Superior temporal gyrus (tissue), 1 donor: ENCODE measurements around the gene ADGRG6.
A peak's percentile ranks its signal among the peaks of the same experiment; 100 is the strongest.
"Not testable (repeated sequence)": the region's sequence is repeated elsewhere in the genome, so short reads cannot be mapped to it uniquely, and the experiment has no call there.

Source experiments
- DNase-seq: peaks from one replicate; pipeline ENCODE4 v3.0.0-alpha.2; 2016; ENCODE audit errors: extremely low spot score

The ADGRG6 gene

GRCh38 chr6:142345261-142345660 lies 43.5 kb downstream of the ADGRG6 start:
- no peak for DNase-seq

- not testable (repeated sequence) for DNase-seq
These were observed 44.4 kb downstream of the ADGRG6 start for GRCh38 chr6:142346166-142346565.

- DNase-seq = no peak
These were observed 47.5 kb downstream of the ADGRG6 start for GRCh38 chr6:142349215-142349823.

DNA sequence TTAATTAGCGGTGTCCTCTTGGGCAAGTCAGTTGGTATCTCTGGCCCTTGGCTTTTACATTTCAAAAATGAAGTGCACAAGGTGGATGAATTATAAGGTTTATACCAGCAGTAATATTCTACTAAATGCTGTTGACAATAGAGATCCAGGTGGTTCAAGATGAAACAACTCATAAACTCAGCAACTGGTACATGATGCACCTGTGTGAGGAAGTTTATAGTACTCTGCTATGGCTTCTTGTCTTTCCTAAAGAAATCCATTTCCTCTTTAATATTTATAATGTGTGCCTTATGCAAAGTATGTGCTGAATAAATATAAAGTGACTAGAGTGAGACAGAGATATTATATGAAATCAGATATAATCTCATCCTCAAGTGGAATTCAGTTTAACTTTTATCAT lies 48.5 kb downstream of the ADGRG6 start:
- no peak for DNase-seq

DNA sequence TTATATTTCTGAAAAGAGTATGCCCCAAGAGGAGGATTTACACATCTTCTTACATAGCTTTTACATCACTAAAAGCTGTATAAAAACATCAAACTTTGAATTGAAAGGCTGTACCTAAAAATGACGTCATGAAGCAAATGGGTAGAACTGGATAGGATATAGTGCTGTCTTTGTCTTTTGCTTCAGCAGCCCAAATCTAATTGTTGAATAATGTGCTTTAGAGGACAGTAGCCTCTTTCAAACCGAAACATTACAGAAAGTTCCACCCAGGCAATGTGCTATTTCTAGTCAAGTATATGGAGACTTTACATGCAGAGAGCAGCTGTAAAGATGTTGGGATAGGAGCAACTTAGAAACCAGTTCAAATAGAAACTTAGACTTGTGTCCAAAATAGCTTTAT lies 51.9 kb downstream of the ADGRG6 start:
- peak; percentile 79 for DNase-seq

DNA sequence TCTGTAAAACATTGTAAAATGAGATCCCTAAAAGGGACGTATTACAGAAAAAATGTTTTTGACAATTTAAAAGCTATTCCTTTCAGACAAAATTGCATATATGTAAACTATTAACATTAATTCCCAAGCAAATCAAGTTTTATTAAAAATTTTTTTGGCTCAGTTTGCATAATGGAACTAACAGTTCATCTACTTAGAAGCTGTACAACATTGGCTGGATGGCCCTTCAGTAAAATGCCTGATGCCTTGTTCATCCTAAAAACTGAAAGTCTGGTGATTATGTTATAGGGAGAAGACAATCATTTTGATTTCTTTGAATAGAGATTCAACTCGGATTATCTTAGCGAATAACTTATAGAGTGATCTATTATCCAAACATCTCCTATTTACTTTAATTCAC lies 52.8 kb downstream of the ADGRG6 start:
- no peak for DNase-seq

GRCh38 chr6:142355520-142356174 lies 53.8 kb downstream of the ADGRG6 start:
- no peak for DNase-seq

DNA sequence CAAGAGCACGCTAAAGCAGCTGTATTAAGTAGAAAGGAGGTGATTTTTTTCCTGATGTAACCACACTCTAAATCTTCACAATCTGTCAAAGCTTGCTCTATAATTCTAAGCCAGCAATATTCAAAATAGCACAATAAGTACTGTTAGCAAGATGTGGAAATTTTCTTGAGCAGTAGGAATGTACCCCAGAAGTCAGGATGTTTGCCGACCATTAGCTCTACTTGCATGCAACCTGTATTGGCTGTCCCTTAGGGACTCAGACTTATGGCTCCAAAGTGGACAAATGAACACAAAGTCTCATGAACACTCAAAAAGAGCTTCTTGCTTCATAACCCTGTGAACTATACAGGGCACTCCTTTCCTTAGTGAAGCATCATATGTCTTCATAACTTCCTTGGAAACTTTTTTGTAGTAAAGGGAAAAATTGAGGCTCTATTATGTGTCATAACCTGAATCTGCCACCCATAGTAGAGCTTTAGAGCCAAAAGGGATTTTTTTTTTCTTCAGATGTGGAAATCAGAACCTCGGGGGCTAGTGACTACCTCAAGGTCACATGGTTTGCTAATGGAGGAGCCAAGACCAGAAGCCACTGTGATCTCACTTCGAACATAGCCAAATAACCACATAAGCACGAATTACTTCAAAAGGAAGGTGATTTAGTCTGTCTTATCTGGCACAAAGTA lies 54.5 kb downstream of the ADGRG6 start:
- no peak for DNase-seq

DNA sequence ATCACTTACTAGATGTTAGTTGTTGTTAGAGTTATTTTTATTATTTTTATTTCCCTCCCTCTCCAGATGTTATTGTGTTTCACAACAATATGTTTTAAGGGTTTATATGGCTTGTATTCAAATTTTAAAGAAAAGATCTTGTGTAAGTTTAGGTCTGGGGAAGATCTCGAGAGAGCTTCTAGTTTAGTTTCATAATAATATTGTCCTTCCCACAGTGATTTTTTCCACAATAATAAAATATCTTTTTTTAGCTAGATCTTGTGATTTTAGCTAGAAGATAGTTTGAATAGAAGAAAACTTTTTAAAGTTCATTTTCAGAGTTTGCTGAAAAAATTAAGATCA lies 55.0 kb downstream of the ADGRG6 start:
- no peak for DNase-seq

DNA sequence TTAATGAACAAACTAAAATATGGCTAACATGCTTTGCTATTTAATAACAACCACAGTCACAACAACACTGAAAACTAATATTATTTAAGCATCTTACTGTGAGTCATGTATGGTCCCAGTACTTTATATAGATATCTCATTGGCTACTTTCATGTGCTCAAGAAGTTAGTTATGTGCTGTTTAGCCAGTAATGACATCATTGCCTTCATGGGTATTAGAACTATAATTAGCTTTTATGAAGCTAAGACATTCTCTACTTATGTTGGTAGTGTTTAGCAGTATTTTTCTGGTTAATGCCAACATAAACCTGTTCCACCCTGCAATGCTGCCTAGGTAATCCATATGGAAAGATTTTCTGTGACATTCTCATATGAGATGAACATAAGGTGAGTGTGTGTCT lies 56.1 kb downstream of the ADGRG6 start:
- no peak for DNase-seq

GRCh38 chr6:142359271-142359960 lies 57.6 kb downstream of the ADGRG6 start:
- no peak for DNase-seq

GRCh38 chr6:142361345-142361744 lies 59.5 kb downstream of the ADGRG6 start:
- DNase-seq = no peak

DNA sequence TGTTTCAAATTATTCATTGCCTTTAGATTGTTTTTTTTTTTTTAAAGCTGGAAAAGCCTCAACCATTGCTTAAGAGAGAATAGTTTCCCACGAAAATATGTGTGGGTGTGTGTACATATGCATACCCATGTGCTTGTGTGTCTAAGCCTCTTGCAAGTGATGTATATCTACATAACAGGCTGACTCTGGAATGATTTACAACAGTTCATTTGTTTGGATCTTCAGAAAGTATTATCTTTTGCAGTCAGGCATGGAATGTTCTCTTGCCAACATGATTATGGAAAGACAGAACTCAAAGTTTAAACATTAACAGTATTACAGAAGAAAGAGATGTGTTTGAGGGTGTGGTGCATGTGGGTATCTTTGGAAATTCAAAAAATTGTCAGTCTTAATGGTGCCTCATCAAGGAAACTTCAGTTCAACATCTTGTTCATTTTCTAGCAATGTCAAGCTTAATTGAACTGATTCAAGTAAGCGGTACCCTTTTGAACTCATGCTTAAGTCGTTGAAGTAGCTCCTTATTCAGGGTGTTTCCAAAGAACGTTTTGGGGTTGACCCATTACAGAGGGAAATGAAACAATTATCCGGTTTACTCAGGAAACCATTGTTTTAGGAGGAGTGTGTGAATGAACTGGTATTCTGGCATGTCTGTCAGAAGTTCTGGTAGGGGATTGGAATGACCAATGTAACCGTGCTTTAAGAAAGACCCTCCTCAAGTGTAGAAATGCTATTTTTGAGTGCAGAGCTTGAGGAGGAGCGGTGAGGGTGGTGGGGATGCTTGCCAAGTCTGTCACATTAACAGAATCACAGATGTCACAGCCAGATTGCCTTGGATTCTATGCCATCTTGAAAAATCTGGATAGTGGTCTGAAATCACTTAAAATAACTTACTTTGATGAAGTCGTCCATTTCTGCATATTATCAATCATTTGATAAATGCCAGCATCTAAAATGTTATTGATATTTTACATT lies 60.3 kb downstream of the ADGRG6 start:
- no peak for DNase-seq

DNA sequence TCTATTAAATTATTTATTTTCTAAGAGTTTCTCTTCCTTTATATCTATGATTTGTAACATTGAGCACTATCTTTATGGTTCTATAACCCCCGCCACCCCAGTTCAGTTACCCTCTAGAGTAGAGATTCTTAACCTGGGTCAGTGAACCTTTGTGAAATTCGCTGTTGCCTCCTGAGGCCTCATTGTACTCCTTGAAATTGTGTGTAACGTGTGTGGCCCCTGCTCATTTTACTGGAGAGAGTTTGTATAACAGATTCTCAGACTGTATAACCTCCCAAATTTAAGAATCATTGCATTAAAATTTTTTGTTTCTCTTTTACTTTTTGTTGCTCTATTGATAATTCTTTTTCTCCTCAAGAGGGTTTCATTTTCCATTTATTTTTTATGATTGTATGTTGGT lies 65.3 kb downstream of the ADGRG6 start:
- no peak for DNase-seq

- DNase-seq = no peak
These were observed 65.8 kb downstream of the ADGRG6 start for GRCh38 chr6:142367501-142368018.

- no peak for DNase-seq
These were observed 67.5 kb downstream of the ADGRG6 start for GRCh38 chr6:142369266-142369665.

DNA sequence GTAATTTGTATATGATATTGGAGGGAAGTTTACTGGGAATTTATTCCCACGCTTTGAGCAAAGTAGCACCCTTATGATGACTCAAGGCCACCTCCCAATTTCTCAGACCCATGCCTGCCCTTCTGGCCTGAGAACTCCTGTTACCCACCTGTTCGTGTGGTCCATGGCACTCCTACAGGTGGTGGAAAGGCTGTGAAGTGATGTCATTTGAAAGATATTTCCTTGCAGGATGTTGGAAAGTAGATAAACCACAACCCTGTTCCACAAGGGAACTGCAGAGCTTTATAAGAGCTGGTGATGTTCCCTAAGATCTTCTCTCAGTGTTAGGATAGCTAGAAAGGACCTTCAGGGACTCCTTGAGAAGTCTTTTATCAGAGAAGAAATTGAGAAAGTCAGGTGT lies 70.5 kb downstream of the ADGRG6 start:
- no peak for DNase-seq

DNA sequence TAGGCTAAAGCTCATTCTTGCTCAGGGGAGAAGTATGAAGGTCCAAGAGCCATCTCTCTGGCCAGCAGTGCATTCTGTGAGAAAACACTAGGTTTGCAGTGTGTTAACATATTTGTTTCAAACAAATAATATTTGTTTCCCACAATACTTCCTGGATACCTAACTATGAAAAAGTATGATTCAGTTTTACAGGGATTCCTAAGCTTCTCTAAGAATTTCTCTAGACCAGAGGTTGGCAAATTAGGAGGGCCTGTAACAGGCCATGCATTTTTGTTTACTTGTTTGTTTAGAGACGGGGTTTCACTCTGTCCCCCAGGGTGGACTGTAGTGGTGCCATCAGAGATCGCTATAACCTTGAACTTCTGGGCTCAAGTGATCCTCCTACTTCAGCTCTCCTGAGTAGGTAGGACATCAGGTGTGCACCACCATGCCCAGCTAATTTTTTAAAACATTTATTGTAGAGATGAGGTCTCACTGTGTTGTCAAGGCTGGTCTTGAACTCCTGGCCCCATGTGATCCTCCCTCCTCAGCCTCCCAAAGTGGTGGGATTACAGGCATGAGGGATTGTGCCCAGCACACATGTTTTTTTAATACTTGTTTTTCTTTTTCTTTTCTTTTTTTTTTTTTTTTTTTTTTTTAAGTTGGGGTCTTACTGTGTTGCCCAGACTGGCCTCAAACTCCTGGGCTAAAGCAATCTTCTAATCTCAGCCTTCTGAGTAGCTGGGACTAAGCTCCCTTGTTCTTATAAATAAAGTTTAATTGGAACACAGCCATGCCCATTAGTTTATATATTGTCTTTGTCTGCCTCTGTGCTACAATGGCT lies 71.7 kb downstream of the ADGRG6 start:
- no peak for DNase-seq

GRCh38 chr6:142374091-142374770 lies 72.4 kb downstream of the ADGRG6 start:
- no peak for DNase-seq
